ENCODE measurements around the gene PIGL. TPM values are rescaled to one million over a fixed set of nuclear protein-coding genes. Genes with fewer than 3 reads are reported as not detected.
A peak's percentile ranks its signal among the peaks of the same experiment; 100 is the strongest.
"Not testable (repeated sequence)": the region's sequence is repeated elsewhere in the genome, so short reads cannot be mapped to it uniquely, and the experiment has no call there.

The PIGL gene
- total and polyA plus RNA-seq, 2 donors = 16.7 to 31.1 TPM

DNA sequence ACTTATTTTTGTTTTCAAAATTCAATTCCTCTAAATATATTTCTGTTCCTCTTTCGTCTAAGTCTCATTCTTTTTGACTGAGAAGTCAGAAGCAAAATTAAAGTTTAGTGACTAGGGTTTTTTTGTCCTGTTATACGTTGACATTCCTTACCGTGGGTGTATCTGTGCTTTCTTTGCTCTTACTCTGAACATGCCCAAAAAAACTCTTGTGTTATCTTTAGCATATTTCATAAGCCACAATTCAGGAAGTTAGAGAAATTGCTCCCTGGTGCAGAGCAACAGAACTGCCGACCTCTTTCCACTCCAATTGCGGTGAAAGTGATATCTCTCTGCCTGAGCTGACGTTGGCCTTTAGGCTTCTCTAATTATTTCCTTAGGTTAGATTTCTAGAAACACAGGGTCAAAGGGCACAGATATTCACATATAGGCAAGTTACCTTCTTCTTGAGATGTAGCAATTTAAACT is 70.6 kb downstream of the PIGL start:
- no peaks in the 10 kb centered on the region for H3K9me3 ChIP-seq (ENCODE audit: control insufficient read depth in 2 of 2, insufficient read depth in 1 of 2, low read length in 1 of 2)
- 3% methylated on average over 6 of the region's 6 CpGs for WGBS
- peaks cover 18 to 32% of the 10 kb centered on the region in 2 donors for H3K4me1 ChIP-seq (ENCODE audit: control insufficient read depth in 2 of 2, insufficient read depth in 2 of 2, low read length in 2 of 2)
- peak overlapping the region; percentile 58 to 84 for H3K27ac ChIP-seq (ENCODE audit: low read depth in 1 of 2, low read length in 1 of 2)
- no peaks in the 10 kb centered on the region for H3K36me3 ChIP-seq (ENCODE audit: control insufficient read depth in 2 of 2, insufficient read depth in 2 of 2, low read length in 1 of 2)
- no peaks in the 10 kb centered on the region for H3K27me3 ChIP-seq (ENCODE audit: control insufficient read depth in 2 of 2, insufficient read depth in 1 of 2, low read length in 1 of 2)
- DNase-seq (ENCODE audit: low read depth in 6 of 9, low spot score in 9 of 9) = peak in 3 of 9 donors; percentile 25 to 59 (median 42)
- H3K4me3 ChIP-seq (ENCODE audit: low read length in 2 of 2) = no peak overlapping the region

DNA sequence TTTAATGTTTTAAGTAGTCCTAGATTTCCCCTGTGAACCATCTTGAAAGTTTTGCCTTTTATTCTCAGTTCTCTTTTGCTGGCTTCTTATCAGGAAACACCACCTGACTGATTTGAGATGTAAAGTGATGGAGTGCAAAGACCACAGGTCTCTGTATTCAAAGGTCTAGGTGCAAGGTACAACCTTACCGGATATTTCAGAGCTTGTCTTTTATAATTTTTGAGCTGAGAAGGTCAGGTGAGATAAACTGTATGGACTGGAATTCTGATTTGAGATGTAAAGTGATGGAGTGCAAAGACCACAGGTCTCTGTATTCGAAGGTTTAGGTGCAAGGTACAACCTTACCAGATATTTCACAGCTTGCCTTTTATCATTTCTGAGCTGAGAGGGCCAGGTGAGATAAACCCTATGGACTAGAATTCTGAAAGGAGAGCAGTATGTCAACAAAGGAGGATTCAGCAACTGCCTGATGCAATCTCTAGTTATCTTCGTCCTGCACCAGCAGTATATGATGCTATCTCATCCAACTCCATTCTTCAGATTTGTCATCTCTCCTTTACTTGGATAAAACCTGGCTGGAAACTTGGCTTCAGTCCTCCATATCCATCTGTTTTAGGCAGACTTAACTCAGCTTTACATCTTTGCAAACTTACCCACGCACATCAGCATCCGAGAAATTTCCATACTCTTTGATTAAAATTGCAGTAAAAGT is 72.0 kb downstream of the PIGL start:
- no peaks in the 10 kb centered on the region for H3K9me3 ChIP-seq (ENCODE audit: control insufficient read depth in 2 of 2, insufficient read depth in 1 of 2, low read length in 1 of 2)
- H3K4me1 ChIP-seq (ENCODE audit: control insufficient read depth in 2 of 2, insufficient read depth in 2 of 2, low read length in 2 of 2) = peaks cover 18 to 32% of the 10 kb centered on the region in 2 donors
- DNase-seq (ENCODE audit: low read depth in 6 of 9, low spot score in 9 of 9) = no peak
- WGBS = 90% methylated on average over 5 of the region's 5 CpGs
- no peak overlapping the region for H3K27ac ChIP-seq (ENCODE audit: low read depth in 1 of 2, low read length in 1 of 2)
- H3K4me3 ChIP-seq (ENCODE audit: low read length in 2 of 2) = no peak overlapping the region
- no peaks in the 10 kb centered on the region for H3K36me3 ChIP-seq (ENCODE audit: control insufficient read depth in 2 of 2, insufficient read depth in 2 of 2, low read length in 1 of 2)
- H3K27me3 ChIP-seq (ENCODE audit: control insufficient read depth in 2 of 2, insufficient read depth in 1 of 2, low read length in 1 of 2) = no peaks in the 10 kb centered on the region

DNA sequence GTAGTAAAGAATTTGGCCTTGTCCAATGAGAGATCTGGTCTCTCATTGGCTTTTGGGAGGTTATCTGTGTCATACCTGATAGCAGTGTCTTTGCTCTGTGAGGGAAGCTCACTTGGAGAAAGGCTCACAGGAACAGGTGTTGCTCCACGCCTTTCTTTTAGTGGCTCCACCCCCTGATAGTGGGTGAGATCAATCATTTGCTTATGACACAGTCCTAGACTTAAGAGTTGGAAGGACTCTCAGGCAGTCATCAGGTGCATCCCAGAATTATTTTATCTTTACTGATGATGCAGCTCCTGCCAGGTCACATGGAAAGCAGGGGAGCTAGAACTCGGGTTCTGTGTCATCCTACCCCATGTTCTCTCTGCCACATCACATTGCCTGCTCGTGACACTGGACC is 76.9 kb downstream of the PIGL start:
- Histone ChIP-seq H3K4me3 (ENCODE audit: low read length in 2 of 2) (no peak overlapping the region), H3K4me1 (ENCODE audit: control insufficient read depth in 2 of 2, insufficient read depth in 2 of 2, low read length in 2 of 2) (peaks cover 6 to 15% of the 10 kb centered on the region in 2 donors)
- DNase-seq (ENCODE audit: low read depth in 6 of 9, low spot score in 9 of 9) = no peak

DNA sequence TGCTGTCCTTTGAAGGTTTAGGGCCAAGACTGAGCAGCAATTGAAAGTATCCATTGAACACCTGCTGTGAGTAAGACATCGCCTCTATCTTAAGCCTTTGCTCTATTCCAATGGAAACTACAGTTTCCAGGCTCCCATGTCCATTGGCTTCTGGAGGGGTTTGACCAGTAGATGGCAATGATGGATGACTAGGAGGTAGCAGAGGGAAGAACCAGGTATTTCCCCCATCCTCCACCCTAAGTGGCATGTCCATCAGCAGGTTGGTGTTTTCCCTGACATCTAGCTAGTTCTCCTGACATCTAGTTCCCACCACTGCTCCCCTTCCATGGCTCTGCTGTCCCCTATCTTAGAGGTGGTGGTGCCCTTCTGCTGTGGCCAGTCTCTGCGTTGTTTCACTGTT is 77.5 kb downstream of the PIGL start:
- Histone ChIP-seq H3K4me3 (ENCODE audit: low read length in 2 of 2) (no peak overlapping the region), H3K27me3 (ENCODE audit: control insufficient read depth in 2 of 2, insufficient read depth in 1 of 2, low read length in 1 of 2) (no peaks in the 10 kb centered on the region), H3K27ac (ENCODE audit: low read depth in 1 of 2, low read length in 1 of 2) (no peak overlapping the region), H3K36me3 (ENCODE audit: control insufficient read depth in 2 of 2, insufficient read depth in 2 of 2, low read length in 1 of 2) (no peaks in the 10 kb centered on the region), H3K4me1 (ENCODE audit: control insufficient read depth in 2 of 2, insufficient read depth in 2 of 2, low read length in 2 of 2) (peaks cover 6 to 15% of the 10 kb centered on the region in 2 donors), H3K9me3 (ENCODE audit: control insufficient read depth in 2 of 2, insufficient read depth in 1 of 2, low read length in 1 of 2) (no peaks in the 10 kb centered on the region)
- WGBS = 98% methylated on average over 2 of the region's 2 CpGs
- no peak for DNase-seq (ENCODE audit: low read depth in 6 of 9, low spot score in 9 of 9)

More for the DNA sequence above, 76.9 kb downstream of the PIGL start:
- Histone ChIP-seq H3K27ac (ENCODE audit: low read depth in 1 of 2, low read length in 1 of 2) (no peak overlapping the region), H3K9me3 (ENCODE audit: control insufficient read depth in 2 of 2, insufficient read depth in 1 of 2, low read length in 1 of 2) (no peaks in the 10 kb centered on the region), H3K36me3 (ENCODE audit: control insufficient read depth in 2 of 2, insufficient read depth in 2 of 2, low read length in 1 of 2) (no peaks in the 10 kb centered on the region), H3K27me3 (ENCODE audit: control insufficient read depth in 2 of 2, insufficient read depth in 1 of 2, low read length in 1 of 2) (no peaks in the 10 kb centered on the region)
- WGBS = 94% methylated on average over 3 of the region's 3 CpGs

DNA sequence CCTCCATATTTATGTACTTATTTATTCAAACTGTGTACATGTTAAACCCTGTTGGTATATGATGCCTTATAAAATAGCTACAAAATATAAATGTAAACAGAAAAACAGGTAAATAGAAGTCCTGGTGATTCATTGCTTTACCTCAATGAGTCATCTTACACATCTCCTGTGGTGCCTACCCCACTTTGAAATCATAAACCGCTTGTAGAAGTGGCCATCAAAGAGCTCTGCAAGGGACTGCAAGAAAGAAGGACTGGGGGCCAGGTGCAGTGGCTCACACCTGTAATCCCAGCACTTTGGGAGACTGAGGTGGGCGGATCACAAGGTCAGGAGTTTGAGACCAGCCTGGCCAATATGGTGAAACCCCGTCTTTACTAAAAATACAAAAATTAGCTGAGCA is 79.1 kb downstream of the PIGL start:
- not testable (repeated sequence) for DNase-seq (ENCODE audit: low read depth in 6 of 9, low spot score in 9 of 9); H3K27me3 ChIP-seq (ENCODE audit: control insufficient read depth in 2 of 2, insufficient read depth in 1 of 2, low read length in 1 of 2); H3K4me3 ChIP-seq (ENCODE audit: low read length in 2 of 2); H3K27ac ChIP-seq (ENCODE audit: low read depth in 1 of 2, low read length in 1 of 2); H3K9me3 ChIP-seq (ENCODE audit: control insufficient read depth in 2 of 2, insufficient read depth in 1 of 2, low read length in 1 of 2); H3K36me3 ChIP-seq (ENCODE audit: control insufficient read depth in 2 of 2, insufficient read depth in 2 of 2, low read length in 1 of 2)
- peaks cover 6 to 15% of the 10 kb centered on the region in 2 donors for H3K4me1 ChIP-seq (ENCODE audit: control insufficient read depth in 2 of 2, insufficient read depth in 2 of 2, low read length in 2 of 2)
- 90% methylated on average over 3 of the region's 3 CpGs for WGBS

DNA sequence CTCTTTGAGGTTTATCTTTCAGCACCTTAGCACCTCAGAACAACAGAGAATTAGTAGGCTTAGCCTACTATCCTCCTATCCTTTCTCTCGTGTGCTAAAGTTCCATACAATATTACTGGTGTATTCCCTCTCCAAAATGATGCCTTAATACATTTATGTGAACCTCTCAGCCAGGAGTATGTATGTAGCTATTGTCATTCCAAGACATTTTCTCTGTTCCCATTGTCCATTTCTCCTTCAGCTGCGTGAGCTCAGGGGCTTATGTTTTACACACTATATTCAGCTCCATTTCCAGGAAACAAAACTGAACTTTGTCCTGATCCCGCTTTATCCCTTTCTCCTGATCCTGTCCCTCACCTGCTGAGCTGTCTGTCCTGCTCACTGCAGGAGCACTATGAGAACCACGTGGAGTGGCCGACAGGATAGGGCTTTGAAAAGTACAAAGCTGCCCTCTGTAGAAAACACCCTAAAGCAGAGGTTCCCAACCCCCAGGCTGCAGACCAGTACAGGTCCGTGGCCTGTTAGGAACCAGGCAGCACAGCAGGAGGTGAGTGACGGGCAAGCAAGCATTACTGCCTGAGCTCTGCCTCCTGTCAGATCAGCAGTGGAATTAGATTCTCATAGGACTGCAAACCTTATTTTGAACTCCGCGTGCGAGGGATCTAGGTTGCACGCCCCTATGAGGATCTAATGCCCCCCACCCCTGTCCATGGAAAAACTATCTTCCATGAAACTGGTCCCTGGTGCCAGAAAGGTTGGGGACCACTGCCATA is 80.5 kb downstream of the PIGL start:
- Histone ChIP-seq H3K4me1 (ENCODE audit: control insufficient read depth in 2 of 2, insufficient read depth in 2 of 2, low read length in 2 of 2) (peaks cover 6 to 13% of the 10 kb centered on the region in 2 donors), H3K27ac (ENCODE audit: low read depth in 1 of 2, low read length in 1 of 2) (no peak overlapping the region), H3K27me3 (ENCODE audit: control insufficient read depth in 2 of 2, insufficient read depth in 1 of 2, low read length in 1 of 2) (no peaks in the 10 kb centered on the region), H3K9me3 (ENCODE audit: control insufficient read depth in 2 of 2, insufficient read depth in 1 of 2, low read length in 1 of 2) (no peaks in the 10 kb centered on the region), H3K4me3 (ENCODE audit: low read length in 2 of 2) (no peak overlapping the region), H3K36me3 (ENCODE audit: control insufficient read depth in 2 of 2, insufficient read depth in 2 of 2, low read length in 1 of 2) (no peaks in the 10 kb centered on the region)
- 96% methylated on average over 11 of the region's 11 CpGs for WGBS
- no peak for DNase-seq (ENCODE audit: low read depth in 6 of 9, low spot score in 9 of 9)

DNA sequence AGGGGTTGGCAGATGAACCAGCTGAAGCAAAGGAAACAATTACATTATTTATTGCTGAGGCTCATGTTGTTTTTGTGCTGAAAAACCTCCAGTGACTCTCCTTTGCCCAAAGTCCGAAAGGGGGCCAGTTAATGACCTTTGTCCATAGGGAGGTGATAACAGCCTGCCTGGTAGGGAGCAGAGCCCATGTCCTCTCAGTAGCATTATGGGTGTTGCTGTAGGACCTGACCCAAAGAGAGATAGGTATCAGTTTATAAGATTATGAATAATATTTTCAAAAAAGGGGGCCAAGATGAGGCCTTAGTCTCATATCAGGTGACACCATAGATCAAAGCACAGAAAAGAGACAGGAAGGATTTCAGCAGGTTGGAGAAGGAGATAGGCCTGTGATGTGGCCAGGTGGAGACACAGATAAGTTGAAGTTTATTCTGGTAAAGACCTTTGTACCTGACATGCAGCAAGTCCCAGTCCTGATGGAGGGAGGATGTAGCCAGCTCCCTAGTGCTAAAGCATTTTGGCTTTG is 81.2 kb downstream of the PIGL start:
- Histone ChIP-seq H3K4me1 (ENCODE audit: control insufficient read depth in 2 of 2, insufficient read depth in 2 of 2, low read length in 2 of 2) (peaks cover 6 to 13% of the 10 kb centered on the region in 2 donors), H3K27ac (ENCODE audit: low read depth in 1 of 2, low read length in 1 of 2) (no peak overlapping the region), H3K36me3 (ENCODE audit: control insufficient read depth in 2 of 2, insufficient read depth in 2 of 2, low read length in 1 of 2) (peaks cover 0 to 4% of the 10 kb centered on the region in 2 donors), H3K9me3 (ENCODE audit: control insufficient read depth in 2 of 2, insufficient read depth in 1 of 2, low read length in 1 of 2) (no peaks in the 10 kb centered on the region), H3K27me3 (ENCODE audit: control insufficient read depth in 2 of 2, insufficient read depth in 1 of 2, low read length in 1 of 2) (no peaks in the 10 kb centered on the region), H3K4me3 (ENCODE audit: low read length in 2 of 2) (no peak overlapping the region)
- WGBS = 95% methylated on average over 1 of the region's 1 CpG
- no peak for DNase-seq (ENCODE audit: low read depth in 6 of 9, low spot score in 9 of 9)

DNA sequence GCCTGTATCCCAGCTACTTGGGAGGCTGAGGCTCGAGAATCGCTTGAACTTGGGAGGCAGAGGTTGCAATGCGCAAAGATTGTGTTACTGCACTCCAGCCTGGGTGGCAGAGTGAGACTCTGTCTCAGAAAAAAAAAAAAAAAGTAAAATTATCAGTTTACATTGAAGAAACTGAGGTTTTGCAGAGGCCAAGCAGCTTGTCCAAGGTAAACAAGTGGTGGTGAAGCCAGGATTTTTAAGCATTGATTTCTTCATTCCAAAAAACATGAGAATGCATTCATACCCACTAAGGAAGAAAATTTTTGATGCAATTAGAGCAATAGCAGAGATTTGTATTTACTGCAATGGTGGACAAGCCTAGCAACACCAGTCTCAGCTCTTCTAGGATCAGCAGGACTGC is 83.5 kb downstream of the PIGL start:
- over 99% methylated on average over 3 of the region's 3 CpGs for WGBS
- Histone ChIP-seq H3K4me3 (ENCODE audit: low read length in 2 of 2) (no peak overlapping the region), H3K4me1 (ENCODE audit: control insufficient read depth in 2 of 2, insufficient read depth in 2 of 2, low read length in 2 of 2) (peaks cover 13 to 15% of the 10 kb centered on the region in 2 donors), H3K27me3 (ENCODE audit: control insufficient read depth in 2 of 2, insufficient read depth in 1 of 2, low read length in 1 of 2) (no peaks in the 10 kb centered on the region), H3K36me3 (ENCODE audit: control insufficient read depth in 2 of 2, insufficient read depth in 2 of 2, low read length in 1 of 2) (peaks cover 3 to 4% of the 10 kb centered on the region in 2 donors), H3K9me3 (ENCODE audit: control insufficient read depth in 2 of 2, insufficient read depth in 1 of 2, low read length in 1 of 2) (no peaks in the 10 kb centered on the region), H3K27ac (ENCODE audit: low read depth in 1 of 2, low read length in 1 of 2) (no peak overlapping the region)
- no peak for DNase-seq (ENCODE audit: low read depth in 6 of 9, low spot score in 9 of 9)
